ENCODE data around the gene P2RY12.

Gene P2RY12

GRCh38 chr3:151315846-151316245, 68.7 kb downstream of the P2RY12 start:
- Mint-ChIP-seq H3K36me3 (ENCODE audit: low read depth) (no peaks in the 10 kb centered on the region), H3K27ac (no peak overlapping the region), H3K9me3 (no peaks in the 10 kb centered on the region), H3K4me1 (ENCODE audit: low read depth) (peaks cover 11% of the 10 kb centered on the region), H3K4me3 (no peak overlapping the region), H3K27me3 (ENCODE audit: low read depth) (peaks cover 6% of the 10 kb centered on the region)

DNA sequence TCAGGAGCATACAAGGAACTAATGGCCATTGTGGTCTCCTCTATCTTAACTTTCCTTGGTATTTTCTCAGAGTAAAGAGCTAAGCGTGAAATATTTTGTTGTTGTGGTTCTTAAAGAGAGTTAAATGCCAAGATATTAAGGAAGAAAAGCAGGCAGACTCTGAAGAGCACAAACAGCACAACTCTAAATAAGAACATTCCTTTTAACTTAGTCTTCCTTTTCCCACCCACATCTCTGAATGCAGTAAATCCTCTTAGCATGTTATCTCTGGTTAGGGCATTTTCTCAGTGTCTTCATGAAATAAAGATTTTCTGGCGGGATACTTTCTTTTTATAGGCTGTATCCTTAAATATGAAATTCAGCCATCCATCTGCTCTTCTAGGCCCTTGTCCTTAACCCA, 69.4 kb downstream of the P2RY12 start:
- H3K27ac Mint-ChIP-seq: no peak overlapping the region
- H3K4me3 Mint-ChIP-seq: no peak overlapping the region
- H3K4me1 Mint-ChIP-seq (ENCODE audit: low read depth): peaks cover 11% of the 10 kb centered on the region
- H3K36me3 Mint-ChIP-seq (ENCODE audit: low read depth): no peaks in the 10 kb centered on the region
- H3K9me3 Mint-ChIP-seq: no peaks in the 10 kb centered on the region
- peaks cover 6% of the 10 kb centered on the region for H3K27me3 Mint-ChIP-seq (ENCODE audit: low read depth)

- peaks cover 11% of the 10 kb centered on the region for H3K4me1 Mint-ChIP-seq (ENCODE audit: low read depth)
- no peaks in the 10 kb centered on the region for H3K36me3 Mint-ChIP-seq (ENCODE audit: low read depth)
- no peaks in the 10 kb centered on the region for H3K9me3 Mint-ChIP-seq
- H3K27ac Mint-ChIP-seq: no peak overlapping the region
- peaks cover 6% of the 10 kb centered on the region for H3K27me3 Mint-ChIP-seq (ENCODE audit: low read depth)
- H3K4me3 Mint-ChIP-seq: no peak overlapping the region
Observed at GRCh38 chr3:151314593-151314992, 70.0 kb downstream of the P2RY12 start.

DNA sequence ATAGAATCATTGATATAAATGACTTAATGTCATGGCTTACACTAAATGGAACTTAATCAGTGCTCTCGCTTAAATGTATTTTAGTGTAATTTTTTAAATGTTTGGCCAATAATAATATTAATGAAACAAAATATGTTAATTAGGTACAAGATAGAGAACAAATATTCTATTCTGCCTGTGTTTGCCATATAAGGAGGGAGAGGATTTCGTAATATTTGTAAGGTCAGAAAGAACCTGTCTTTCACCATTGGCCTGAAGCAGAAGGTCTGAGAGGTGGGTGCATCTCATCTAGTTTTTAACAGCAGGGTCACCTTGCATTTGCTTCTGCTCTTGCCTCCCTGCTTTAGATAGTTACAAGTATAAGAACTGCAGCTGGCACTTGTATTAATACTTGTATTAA, 70.4 kb downstream of the P2RY12 start:
- Mint-ChIP-seq H3K27me3 (ENCODE audit: low read depth) (peaks cover 6% of the 10 kb centered on the region), H3K9me3 (no peaks in the 10 kb centered on the region), H3K4me3 (no peak overlapping the region), H3K36me3 (ENCODE audit: low read depth) (no peaks in the 10 kb centered on the region), H3K4me1 (ENCODE audit: low read depth) (peaks cover 11% of the 10 kb centered on the region), H3K27ac (no peak overlapping the region)

DNA sequence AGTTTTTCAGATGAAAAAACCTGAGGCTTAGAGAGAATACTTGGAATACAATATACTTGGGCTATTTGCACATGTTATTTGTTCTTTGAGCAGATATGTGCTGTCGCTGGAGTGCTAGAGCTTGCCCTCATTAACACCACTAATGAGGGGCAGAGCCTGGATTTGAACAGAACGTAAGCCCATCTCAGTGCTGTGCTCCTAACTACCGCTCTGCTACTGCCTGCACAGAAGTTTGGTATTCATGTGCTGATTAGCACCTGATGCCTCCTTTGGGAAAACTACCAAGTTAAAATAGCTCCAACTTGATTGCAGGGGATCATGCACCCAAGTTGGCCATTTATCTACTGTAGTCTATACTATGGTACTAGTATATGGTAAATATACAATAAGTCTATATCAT, 71.6 kb downstream of the P2RY12 start:
- Mint-ChIP-seq H3K9me3 (no peaks in the 10 kb centered on the region), H3K36me3 (ENCODE audit: low read depth) (no peaks in the 10 kb centered on the region), H3K27ac (no peak overlapping the region), H3K4me3 (no peak overlapping the region), H3K4me1 (ENCODE audit: low read depth) (peaks cover 11% of the 10 kb centered on the region), H3K27me3 (ENCODE audit: low read depth) (peaks cover 6% of the 10 kb centered on the region)

DNA sequence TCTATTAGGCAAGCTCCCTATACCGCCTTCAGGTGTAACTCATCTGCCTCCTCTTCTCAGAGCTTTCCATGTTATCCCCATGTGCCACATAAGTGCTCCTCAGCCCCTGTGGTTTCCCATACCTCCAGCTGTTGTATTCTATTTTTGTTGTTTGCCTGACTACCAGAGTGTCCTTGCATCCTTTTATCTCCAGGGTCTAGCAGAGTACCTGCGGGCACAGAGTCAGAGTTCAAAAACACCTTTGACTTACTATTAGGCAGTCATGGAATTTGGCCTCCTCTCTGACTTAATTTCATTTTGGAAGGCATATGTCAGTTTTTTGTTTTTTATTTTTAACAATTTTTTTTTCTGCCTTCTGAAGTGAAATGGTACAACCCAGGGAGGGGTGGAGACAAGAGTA, 75.0 kb downstream of the P2RY12 start:
- Mint-ChIP-seq H3K9me3 (no peaks in the 10 kb centered on the region), H3K27ac (no peak overlapping the region), H3K4me3 (no peak overlapping the region), H3K36me3 (ENCODE audit: low read depth) (no peaks in the 10 kb centered on the region), H3K27me3 (ENCODE audit: low read depth) (no peaks in the 10 kb centered on the region), H3K4me1 (ENCODE audit: low read depth) (peaks cover 12% of the 10 kb centered on the region)

GRCh38 chr3:151307583-151308488, 76.7 kb downstream of the P2RY12 start:
- H3K27ac Mint-ChIP-seq: no peak overlapping the region
- H3K27me3 Mint-ChIP-seq (ENCODE audit: low read depth): peaks cover 3% of the 10 kb centered on the region
- no peaks in the 10 kb centered on the region for H3K36me3 Mint-ChIP-seq (ENCODE audit: low read depth)
- peaks cover 13% of the 10 kb centered on the region for H3K4me1 Mint-ChIP-seq (ENCODE audit: low read depth)
- H3K4me3 Mint-ChIP-seq: no peak overlapping the region
- H3K9me3 Mint-ChIP-seq: no peaks in the 10 kb centered on the region

GRCh38 chr3:151307131-151307530, 77.4 kb downstream of the P2RY12 start:
- no peak overlapping the region for H3K4me3 Mint-ChIP-seq
- H3K36me3 Mint-ChIP-seq (ENCODE audit: low read depth): no peaks in the 10 kb centered on the region
- H3K4me1 Mint-ChIP-seq (ENCODE audit: low read depth): peaks cover 13% of the 10 kb centered on the region
- H3K27me3 Mint-ChIP-seq (ENCODE audit: low read depth): peaks cover 3% of the 10 kb centered on the region
- H3K9me3 Mint-ChIP-seq: no peaks in the 10 kb centered on the region
- H3K27ac Mint-ChIP-seq: no peak overlapping the region

DNA sequence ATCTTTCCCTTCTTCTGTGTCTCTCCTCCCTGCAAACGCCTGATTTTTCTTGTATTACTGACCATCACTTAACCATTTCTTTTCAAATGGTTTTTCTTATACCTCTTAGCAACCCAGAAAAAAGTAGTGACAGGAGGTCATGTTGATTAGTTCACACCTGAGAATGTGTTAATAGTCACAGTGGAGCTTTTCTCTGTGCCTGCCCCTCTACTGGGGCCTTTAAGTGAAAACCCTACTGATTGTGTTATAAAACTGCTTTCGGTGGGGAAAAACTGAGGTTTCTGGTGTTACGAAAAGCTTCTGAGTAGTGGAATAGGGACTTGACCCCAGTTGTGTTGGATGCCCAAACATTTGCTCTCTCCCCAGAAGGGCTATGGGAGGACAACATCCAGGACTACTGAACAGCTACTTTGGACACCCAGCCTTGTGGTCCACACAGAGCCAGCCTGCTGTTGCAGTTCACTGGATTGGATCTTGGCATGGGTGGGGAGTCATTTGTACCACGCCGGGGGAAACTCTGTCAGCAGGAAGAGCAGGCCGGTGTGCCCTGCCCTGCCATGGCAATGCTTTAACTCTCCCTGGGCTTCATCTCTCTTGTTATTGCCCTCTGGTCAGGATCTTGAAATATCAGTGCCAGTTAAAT, 78.3 kb downstream of the P2RY12 start:
- H3K4me1 Mint-ChIP-seq (ENCODE audit: low read depth): peaks cover 17% of the 10 kb centered on the region
- H3K9me3 Mint-ChIP-seq: no peaks in the 10 kb centered on the region
- H3K4me3 Mint-ChIP-seq: no peak overlapping the region
- no peak overlapping the region for H3K27ac Mint-ChIP-seq
- H3K36me3 Mint-ChIP-seq (ENCODE audit: low read depth): no peaks in the 10 kb centered on the region
- peaks cover 3% of the 10 kb centered on the region for H3K27me3 Mint-ChIP-seq (ENCODE audit: low read depth)

DNA sequence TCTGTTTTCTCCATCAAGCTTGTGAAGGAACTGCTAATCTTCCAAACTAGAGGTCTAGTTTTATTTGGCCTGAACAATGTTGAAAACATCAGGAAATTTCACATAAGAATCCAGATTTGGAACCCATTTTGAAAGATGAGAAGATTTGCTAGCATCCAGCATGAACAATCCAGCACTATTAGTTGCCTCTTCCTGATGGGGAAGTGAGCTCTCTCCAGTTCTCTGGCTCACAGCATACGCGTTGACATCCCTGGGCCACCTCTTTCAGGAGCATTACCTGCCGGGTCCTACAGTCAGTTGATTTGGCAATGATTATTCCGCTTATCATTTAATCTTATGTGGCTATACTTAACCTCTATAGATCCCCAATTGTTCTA, 78.8 kb downstream of the P2RY12 start:
- Mint-ChIP-seq H3K36me3 (ENCODE audit: low read depth) (no peaks in the 10 kb centered on the region), H3K4me1 (ENCODE audit: low read depth) (peaks cover 19% of the 10 kb centered on the region), H3K4me3 (no peak overlapping the region), H3K27ac (no peak overlapping the region), H3K27me3 (ENCODE audit: low read depth) (peaks cover 3% of the 10 kb centered on the region), H3K9me3 (no peaks in the 10 kb centered on the region)

GRCh38 chr3:151305060-151305774, 79.3 kb downstream of the P2RY12 start:
- Mint-ChIP-seq H3K9me3 (no peaks in the 10 kb centered on the region), H3K4me1 (ENCODE audit: low read depth) (peaks cover 22% of the 10 kb centered on the region), H3K27me3 (ENCODE audit: low read depth) (peaks cover 3% of the 10 kb centered on the region), H3K27ac (no peak overlapping the region), H3K36me3 (ENCODE audit: low read depth) (no peaks in the 10 kb centered on the region), H3K4me3 (no peak overlapping the region)

GRCh38 chr3:151303751-151304150, 80.8 kb downstream of the P2RY12 start:
- Mint-ChIP-seq H3K4me3 (no peak overlapping the region), H3K27me3 (ENCODE audit: low read depth) (peaks cover 3% of the 10 kb centered on the region), H3K9me3 (no peaks in the 10 kb centered on the region), H3K27ac (peak overlapping the region; percentile 13), H3K4me1 (ENCODE audit: low read depth) (peaks cover 22% of the 10 kb centered on the region), H3K36me3 (ENCODE audit: low read depth) (no peaks in the 10 kb centered on the region)

DNA sequence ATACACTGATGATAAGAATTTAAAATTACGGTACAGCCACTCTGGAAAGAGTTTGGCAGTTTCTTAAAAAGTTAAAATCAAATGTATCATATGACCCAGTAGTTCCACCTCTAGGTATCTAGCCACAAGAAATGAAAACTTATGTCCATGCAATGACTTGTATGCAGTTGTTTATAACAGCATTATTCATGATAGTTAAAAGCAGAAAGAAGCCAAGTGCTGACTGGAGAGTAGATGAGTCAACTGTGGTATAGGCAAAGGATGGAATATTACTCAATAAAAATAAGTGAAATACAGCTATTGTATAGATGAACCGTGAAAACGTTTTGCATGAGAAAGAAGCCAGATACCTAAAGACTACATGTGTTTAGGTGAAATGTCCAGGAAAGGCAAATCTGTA, 82.8 kb downstream of the P2RY12 start:
- Mint-ChIP-seq H3K4me3 (no peak overlapping the region), H3K36me3 (ENCODE audit: low read depth) (no peaks in the 10 kb centered on the region), H3K4me1 (ENCODE audit: low read depth) (peaks cover 22% of the 10 kb centered on the region), H3K27me3 (ENCODE audit: low read depth) (peaks cover 16% of the 10 kb centered on the region), H3K27ac (no peak overlapping the region), H3K9me3 (no peaks in the 10 kb centered on the region)

GRCh38 chr3:151300539-151300938, 84.0 kb downstream of the P2RY12 start:
- Mint-ChIP-seq H3K4me3 (no peak overlapping the region), H3K27ac (no peak overlapping the region), H3K4me1 (ENCODE audit: low read depth) (peaks cover 17% of the 10 kb centered on the region), H3K27me3 (ENCODE audit: low read depth) (peaks cover 25% of the 10 kb centered on the region), H3K9me3 (no peaks in the 10 kb centered on the region), H3K36me3 (ENCODE audit: low read depth) (no peaks in the 10 kb centered on the region)

DNA sequence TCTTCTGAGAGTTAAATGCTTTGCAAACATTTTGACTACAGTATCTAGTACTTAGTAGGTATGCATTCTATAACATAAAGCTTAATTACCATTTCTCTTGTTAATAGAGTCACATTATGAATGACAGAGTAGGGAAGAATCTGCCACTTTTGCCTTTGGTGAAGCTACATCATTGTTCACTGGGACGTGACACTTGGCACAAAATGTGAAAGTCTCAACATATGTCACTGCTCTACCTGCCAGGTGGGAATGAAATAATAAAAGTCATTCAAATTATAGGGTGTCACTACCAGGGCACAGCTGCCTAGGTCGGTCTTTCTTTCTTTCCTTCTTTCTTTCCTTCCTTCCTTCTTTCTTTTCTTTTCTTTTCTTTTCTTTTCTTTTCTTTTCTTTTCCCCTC, 85.5 kb downstream of the P2RY12 start:
- peaks cover 38% of the 10 kb centered on the region for H3K27me3 Mint-ChIP-seq (ENCODE audit: low read depth)
- H3K27ac Mint-ChIP-seq: no peak overlapping the region
- H3K9me3 Mint-ChIP-seq: no peaks in the 10 kb centered on the region
- no peak overlapping the region for H3K4me3 Mint-ChIP-seq
- H3K36me3 Mint-ChIP-seq (ENCODE audit: low read depth): no peaks in the 10 kb centered on the region
- H3K4me1 Mint-ChIP-seq (ENCODE audit: low read depth): peaks cover 10% of the 10 kb centered on the region
